MV-4-11 (cell line): ENCODE data around the gene CPOX.
"Not testable (repeated sequence)": the region's sequence is repeated elsewhere in the genome, so short reads cannot be mapped to it uniquely, and the experiment has no call there.

Experiments used
- DNase-seq: peaks from one replicate; lab custom pipeline; 2025; lab: John Stamatoyannopoulos, UW

The CPOX gene

GRCh38 chr3:98593046-98593936 lies at the start of gene CPOX:
CPOX (minus strand) TSS chr3:98593611; CDS start chr3:98593504, 107 bp downstream.
- DNase-seq = peak; percentile 77

- DNase-seq = not testable (repeated sequence)
These were observed 49.4 kb upstream of the CPOX start for GRCh38 chr3:98642769-98643168.

- not testable (repeated sequence) for DNase-seq
These were observed 48.3 kb upstream of the CPOX start for GRCh38 chr3:98641756-98642155.

GRCh38 chr3:98638515-98638914 lies 45.1 kb upstream of the CPOX start:
- DNase-seq = not testable (repeated sequence)

- DNase-seq = no peak
These were observed 37.0 kb upstream of the CPOX start for GRCh38 chr3:98630416-98630815.

GRCh38 chr3:98628317-98628716 lies 34.9 kb upstream of the CPOX start:
- DNase-seq = no peak

- DNase-seq = no peak
These were observed 32.7 kb upstream of the CPOX start for GRCh38 chr3:98626151-98626550.

GRCh38 chr3:98623572-98624280 lies 30.3 kb upstream of the CPOX start:
- no peak for DNase-seq

- DNase-seq = no peak
These were observed 24.4 kb upstream of the CPOX start for GRCh38 chr3:98617841-98618240.

GRCh38 chr3:98613616-98614015 lies 20.2 kb upstream of the CPOX start:
- no peak for DNase-seq

GRCh38 chr3:98612996-98613517 lies 19.6 kb upstream of the CPOX start:
- peak; percentile 66 for DNase-seq

GRCh38 chr3:98612587-98612986 lies 19.2 kb upstream of the CPOX start:
- peak; percentile 48 for DNase-seq

GRCh38 chr3:98608029-98608428 lies 14.6 kb upstream of the CPOX start:
- no peak for DNase-seq

- no peak for DNase-seq
These were observed 10.2 kb upstream of the CPOX start for GRCh38 chr3:98603580-98603979.

- DNase-seq = peak; percentile 63
These were observed 8.8 kb upstream of the CPOX start for GRCh38 chr3:98602078-98602678.

GRCh38 chr3:98601180-98601579 lies 7.8 kb upstream of the CPOX start:
- DNase-seq = no peak

GRCh38 chr3:98600412-98601095 lies 7.1 kb upstream of the CPOX start:
- DNase-seq = peak; percentile 84

GRCh38 chr3:98599647-98600411 lies 6.4 kb upstream of the CPOX start:
- peak; percentile 64 for DNase-seq

GRCh38 chr3:98598492-98598891 lies 5.1 kb upstream of the CPOX start:
- DNase-seq = no peak

- DNase-seq = peak; percentile 79
These were observed 3.4 kb upstream of the CPOX start for GRCh38 chr3:98596541-98597500.
